ENCODE data around the gene MBOAT1. TPM values are rescaled to one million over a fixed set of nuclear protein-coding genes. Genes with fewer than 3 reads are reported as not detected.

Gene MBOAT1
- polyA plus RNA-seq, 1 experiment = 2.7 TPM

GRCh38 chr6:20137240-20137639 is 75.0 kb downstream of the MBOAT1 start:
- no peak for DNase-seq (ENCODE audit: low read depth)

GRCh38 chr6:20135677-20136268 is 76.5 kb downstream of the MBOAT1 start:
- Histone ChIP-seq H3K36me3 (ENCODE audit: control insufficient read depth, insufficient read depth, low read length) (no peaks in the 10 kb centered on the region), H3K4me3 (ENCODE audit: low read depth, low read length) (no peak overlapping the region), H3K27me3 (ENCODE audit: control insufficient read depth, insufficient read depth, low read length) (no peaks in the 10 kb centered on the region)
- no peak for TF ChIP-seq CTCF (IDR thresholded peaks at IDR 0.05; ENCODE audit: insufficient read depth, low read depth, low read length)
- POLR2A ChIA-PET = interaction anchor here (0.5 kb wide), 1 partner anchor 30 kb away, joined by 6 read pairs; no protein-coding TSS in a partner anchor
- CTCF ChIA-PET = interaction anchor here (0.6 to 3.4 kb wide), 3 partner anchors 9 to 25 kb away, joined by 3 to 27 read pairs (median 4); no protein-coding TSS in a partner anchor
- no peak for DNase-seq (ENCODE audit: low read depth)

More at GRCh38 chr6:20137240-20137639, 75.0 kb downstream of the MBOAT1 start:
- Histone ChIP-seq H3K36me3 (ENCODE audit: control insufficient read depth, insufficient read depth, low read length) (peaks cover 2% of the 10 kb centered on the region; the same call in 1 of the 2 replicates), H3K27me3 (ENCODE audit: control insufficient read depth, insufficient read depth, low read length) (no peaks in the 10 kb centered on the region), H3K4me3 (ENCODE audit: low read depth, low read length) (no peak overlapping the region)
- CTCF ChIA-PET = interaction anchor here (3.4 kb wide), 1 partner anchor 11 kb away, joined by 27 read pairs; no protein-coding TSS in a partner anchor
- no peak for TF ChIP-seq CTCF (IDR thresholded peaks at IDR 0.05; ENCODE audit: insufficient read depth, low read depth, low read length)
- POLR2A ChIA-PET = no interaction called here

- no peaks in the 10 kb centered on the region for H3K36me3 ChIP-seq (ENCODE audit: control insufficient read depth, insufficient read depth, low read length)
- no peak for DNase-seq (ENCODE audit: low read depth)
- TF ChIP-seq CTCF (IDR thresholded peaks at IDR 0.05; ENCODE audit: insufficient read depth, low read depth, low read length) = no peak
- ChIA-PET CTCF (interaction anchor here (1.0 to 3.4 kb wide), 3 partner anchors 8 to 10 kb away, joined by 3 to 27 read pairs (median 4); no protein-coding TSS in a partner anchor), POLR2A (no interaction called here)
- H3K4me3 ChIP-seq (ENCODE audit: low read depth, low read length) = no peak overlapping the region
- H3K27me3 ChIP-seq (ENCODE audit: control insufficient read depth, insufficient read depth, low read length) = no peaks in the 10 kb centered on the region
Measured at GRCh38 chr6:20134613-20135012, 77.7 kb downstream of the MBOAT1 start.

GRCh38 chr6:20129290-20130088 is 82.8 kb downstream of the MBOAT1 start:
- no peak for DNase-seq (ENCODE audit: low read depth)
- ChIA-PET POLR2A (no interaction called here), CTCF (interaction anchor here (1.0 to 1.1 kb wide), 2 partner anchors 15 to 27 kb away, joined by 3 to 4 read pairs; no protein-coding TSS in a partner anchor)
- TF ChIP-seq CTCF (IDR thresholded peaks at IDR 0.05; ENCODE audit: insufficient read depth, low read depth, low read length) = no peak
- no peaks in the 10 kb centered on the region for H3K27me3 ChIP-seq (ENCODE audit: control insufficient read depth, insufficient read depth, low read length)
- H3K36me3 ChIP-seq (ENCODE audit: control insufficient read depth, insufficient read depth, low read length) = no peaks in the 10 kb centered on the region
- no peak overlapping the region for H3K4me3 ChIP-seq (ENCODE audit: low read depth, low read length)

GRCh38 chr6:20128018-20128417 is 84.3 kb downstream of the MBOAT1 start:
- POLR2A ChIA-PET = no interaction called here
- Histone ChIP-seq H3K36me3 (ENCODE audit: control insufficient read depth, insufficient read depth, low read length) (no peaks in the 10 kb centered on the region), H3K27me3 (ENCODE audit: control insufficient read depth, insufficient read depth, low read length) (no peaks in the 10 kb centered on the region), H3K4me3 (ENCODE audit: low read depth, low read length) (no peak overlapping the region)
- CTCF ChIA-PET = interaction anchor here (1.0 to 3.0 kb wide), 4 partner anchors 13 to 88 kb away, joined by 3 to 23 read pairs (median 4); no protein-coding TSS in a partner anchor
- no peak for TF ChIP-seq CTCF (IDR thresholded peaks at IDR 0.05; ENCODE audit: insufficient read depth, low read depth, low read length)
- no peak for DNase-seq (ENCODE audit: low read depth)

Measured in BJ (cell line).